ENCODE data around the gene DBH.

Gene DBH

DNA sequence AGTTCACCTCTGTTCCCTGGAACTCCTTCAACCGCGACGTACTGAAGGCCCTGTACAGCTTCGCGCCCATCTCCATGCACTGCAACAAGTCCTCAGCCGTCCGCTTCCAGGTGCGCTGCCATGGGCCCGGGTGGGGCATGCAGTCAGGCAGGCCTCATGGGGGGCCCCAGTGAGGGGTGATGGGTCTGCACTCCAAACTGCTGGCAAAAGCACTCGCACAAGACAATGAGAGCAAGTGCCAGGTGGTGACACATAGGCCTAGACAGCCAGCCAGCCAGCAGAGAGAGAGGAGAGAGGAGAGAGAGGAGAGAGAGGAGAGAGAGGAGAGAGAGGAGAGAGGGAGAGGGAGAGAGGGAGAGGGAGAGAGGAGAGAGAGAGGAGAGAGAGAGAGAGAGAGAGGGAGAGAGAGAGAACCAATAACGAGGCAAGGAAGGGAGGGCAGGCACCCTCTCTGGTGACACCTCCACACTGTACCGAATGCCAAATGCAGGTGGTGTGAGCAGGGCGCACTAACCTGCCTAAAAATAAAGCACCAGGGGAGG lies 21.0 kb downstream of the DBH start:
- TF ChIP-seq, protein P1, sequence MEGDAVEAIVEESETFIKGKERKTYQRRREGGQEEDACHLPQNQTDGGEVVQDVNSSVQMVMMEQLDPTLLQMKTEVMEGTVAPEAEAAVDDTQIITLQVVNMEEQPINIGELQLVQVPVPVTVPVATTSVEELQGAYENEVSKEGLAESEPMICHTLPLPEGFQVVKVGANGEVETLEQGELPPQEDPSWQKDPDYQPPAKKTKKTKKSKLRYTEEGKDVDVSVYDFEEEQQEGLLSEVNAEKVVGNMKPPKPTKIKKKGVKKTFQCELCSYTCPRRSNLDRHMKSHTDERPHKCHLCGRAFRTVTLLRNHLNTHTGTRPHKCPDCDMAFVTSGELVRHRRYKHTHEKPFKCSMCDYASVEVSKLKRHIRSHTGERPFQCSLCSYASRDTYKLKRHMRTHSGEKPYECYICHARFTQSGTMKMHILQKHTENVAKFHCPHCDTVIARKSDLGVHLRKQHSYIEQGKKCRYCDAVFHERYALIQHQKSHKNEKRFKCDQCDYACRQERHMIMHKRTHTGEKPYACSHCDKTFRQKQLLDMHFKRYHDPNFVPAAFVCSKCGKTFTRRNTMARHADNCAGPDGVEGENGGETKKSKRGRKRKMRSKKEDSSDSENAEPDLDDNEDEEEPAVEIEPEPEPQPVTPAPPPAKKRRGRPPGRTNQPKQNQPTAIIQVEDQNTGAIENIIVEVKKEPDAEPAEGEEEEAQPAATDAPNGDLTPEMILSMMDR (IDR thresholded peaks at IDR 0.05; ENCODE audit: borderline replicate concordance, insufficient read depth, low read depth, low read length): no peak
- no peak overlapping the region for H3K4me3 ChIP-seq (ENCODE audit: low read depth, low read length)

- TF ChIP-seq, protein P1 (IDR thresholded peaks at IDR 0.05; ENCODE audit: borderline replicate concordance, insufficient read depth, low read depth, low read length): no peak
- H3K4me3 ChIP-seq (ENCODE audit: low read depth, low read length): no peak overlapping the region
These were observed 22.6 kb downstream of the DBH start for GRCh38 chr9:133658442-133659431.

DNA sequence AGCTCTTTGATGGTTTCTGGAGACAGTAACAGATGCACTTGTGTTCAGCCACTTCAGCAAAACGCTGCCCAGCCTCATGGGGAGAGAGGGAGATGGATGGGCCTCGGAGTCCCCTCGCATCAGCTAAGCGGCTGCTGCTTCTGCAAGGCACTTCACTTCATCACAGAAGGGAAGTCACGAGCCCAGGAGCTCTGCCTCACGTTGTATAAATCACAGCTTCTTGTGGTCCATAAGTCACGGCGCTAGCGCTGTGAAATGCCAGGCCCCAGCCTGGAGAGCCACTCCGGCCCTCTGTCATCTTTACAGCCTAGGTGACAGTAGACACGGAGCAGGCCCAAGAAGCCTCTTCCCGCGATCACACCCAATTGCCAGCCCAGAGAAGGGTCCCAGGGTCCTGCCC lies 23.4 kb downstream of the DBH start:
- H3K4me3 ChIP-seq (ENCODE audit: low read depth, low read length): no peak overlapping the region
- TF ChIP-seq, protein P1 (IDR thresholded peaks at IDR 0.05; ENCODE audit: borderline replicate concordance, insufficient read depth, low read depth, low read length): no peak

GRCh38 chr9:133661846-133662540 lies 25.8 kb downstream of the DBH start:
- TF ChIP-seq, protein P1 (IDR thresholded peaks at IDR 0.05; ENCODE audit: borderline replicate concordance, insufficient read depth, low read depth, low read length): no peak
- H3K4me3 ChIP-seq (ENCODE audit: low read depth, low read length): no peak overlapping the region

- TF ChIP-seq, protein P1 (IDR thresholded peaks at IDR 0.05; ENCODE audit: borderline replicate concordance, insufficient read depth, low read depth, low read length): 0 out of 2 replicates have a peak, but pooled peaks have one; percentile 2
These were observed 28.2 kb downstream of the DBH start for GRCh38 chr9:133664173-133665050.

GRCh38 chr9:133665096-133665495 lies 28.9 kb downstream of the DBH start:
- H3K4me3 ChIP-seq (ENCODE audit: low read depth, low read length): no peak overlapping the region
- TF ChIP-seq, protein P1 (IDR thresholded peaks at IDR 0.05; ENCODE audit: borderline replicate concordance, insufficient read depth, low read depth, low read length): no peak

More at GRCh38 chr9:133664173-133665050, 28.2 kb downstream of the DBH start:
- H3K4me3 ChIP-seq (ENCODE audit: low read depth, low read length): no peak overlapping the region
